Measurements from ENCODE around the gene DCTD. TPM values are rescaled to one million over a fixed set of nuclear protein-coding genes. Genes with fewer than 3 reads are reported as not detected.

DCTD gene
- total and polyA plus RNA-seq, 2 of the 13 experiments (the other 11 are each of a cell fraction or from before 2014, with no cell fraction given) = 85.1 to 95.3 TPM

Other genes with a start within 250 kb of the DCTD start
- 40.0 and 44.6 TPM in 2 replicates for gene WWC2, start 181.9 kb upstream of the DCTD start, total RNA-seq (2016; rRNA removed; fragmentation: Illumina TruSeq; extraction: Trizol)
- 39.9 and 50.1 TPM in 2 replicates for gene WWC2, start 181.9 kb upstream of the DCTD start, polyA plus RNA-seq (2011; rRNA removed)

Data from HepG2 (cell line).